GM12891 (cell line): ENCODE data around the gene SLCO4A1.

Experiments
- POLR2A ChIP-seq: IDR thresholded peaks from 2 replicates; pipeline ENCODE4 v1.6.1; 2011; ENCODE audit warnings: low read depth, low read length, control low read depth
- TAF1 ChIP-seq: IDR thresholded peaks from 2 replicates; pipeline ENCODE4 v1.6.1; 2011; ENCODE audit warnings: low read depth, low read length, control low read depth

- TF ChIP-seq TAF1 (no peak), POLR2A (no peak)
Measured at GRCh38 chr20:62632575-62633090, 9.7 kb upstream of the SLCO4A1 start.
